HL-60 (cell line): Measurements from ENCODE around the gene GAL3ST1.

Experiments used
- DNase-seq, 2 experiments: peaks; one replicate each; pipeline ENCODE4 v3.0.0-alpha.2; 2010 to 2020; ENCODE audit warnings: low read depth in 1 of 2, low spot score in 1 of 2
- H3K27ac ChIP-seq: fragments of 250-450 bp; sonication (Bioruptor Pico); replicated peaks from 2 replicates; pipeline ENCODE4 v1.5.1; 2020; ENCODE audit warnings: mild to moderate bottlenecking, moderate library complexity
- H3K27me3 ChIP-seq: fragments of 250-450 bp; sonication (Bioruptor Pico); 2 replicates; pipeline ENCODE4 v1.5.1; 2021; ENCODE audit warnings: mild to moderate bottlenecking, moderate library complexity; ENCODE audit not compliant: insufficient read depth, poor library complexity, severe bottlenecking
- H3K4me3 ChIP-seq: replicated peaks from 2 replicates; pipeline ENCODE4 v1.5.1; 2011; ENCODE audit warnings: mild to moderate bottlenecking, control low read depth, low read length; ENCODE audit not compliant: insufficient read depth
- CTCF ChIP-seq: IDR thresholded peaks from one replicate; pipeline ENCODE4 v1.5.1; 2011; ENCODE audit warnings: low read length, control low read depth, inconsistent platforms; ENCODE audit not compliant: insufficient read depth
- GABPA ChIP-seq: IDR thresholded peaks from 2 replicates; pipeline ENCODE4 v1.6.1; 2012; ENCODE audit warnings: low read depth
- POLR2AphosphoS5 ChIP-seq: IDR thresholded peaks from 2 replicates; pipeline ENCODE4 v1.6.1; 2012; ENCODE audit warnings: low read depth
- SPI1 ChIP-seq: IDR thresholded peaks from 2 replicates; pipeline ENCODE4 v1.6.1; 2012; ENCODE audit warnings: low read depth, mild to moderate bottlenecking, borderline replicate concordance
- TF ChIP-seq, protein P1 (sequence below): IDR thresholded peaks from 2 replicates; pipeline ENCODE4 v1.6.1; 2012; ENCODE audit warnings: low read depth; ENCODE audit not compliant: insufficient replicate concordance

The GAL3ST1 gene

DNA sequence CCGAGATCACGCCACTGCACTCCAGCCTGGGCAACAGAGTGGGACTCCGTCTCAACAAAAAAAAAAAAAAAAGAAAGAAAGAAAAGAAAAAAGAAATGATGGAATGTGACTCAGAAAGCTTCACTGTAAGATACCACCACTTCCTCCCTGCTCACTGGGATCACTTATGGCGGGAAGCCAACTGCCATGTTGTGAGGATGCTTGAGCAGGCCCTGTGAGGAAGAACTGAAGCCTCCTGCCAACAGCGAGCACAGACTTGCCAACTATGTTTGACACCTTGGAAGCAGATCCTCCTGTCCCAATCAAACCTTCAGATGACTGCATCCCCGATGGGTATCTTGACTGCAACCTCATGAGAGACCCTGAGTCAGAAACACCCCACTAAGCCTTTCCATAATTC lies 36.2 kb downstream of the GAL3ST1 start:
- TF ChIP-seq SPI1: peak; percentile 25; the same call in 1 of the 2 replicates
- TF ChIP-seq, protein P1, sequence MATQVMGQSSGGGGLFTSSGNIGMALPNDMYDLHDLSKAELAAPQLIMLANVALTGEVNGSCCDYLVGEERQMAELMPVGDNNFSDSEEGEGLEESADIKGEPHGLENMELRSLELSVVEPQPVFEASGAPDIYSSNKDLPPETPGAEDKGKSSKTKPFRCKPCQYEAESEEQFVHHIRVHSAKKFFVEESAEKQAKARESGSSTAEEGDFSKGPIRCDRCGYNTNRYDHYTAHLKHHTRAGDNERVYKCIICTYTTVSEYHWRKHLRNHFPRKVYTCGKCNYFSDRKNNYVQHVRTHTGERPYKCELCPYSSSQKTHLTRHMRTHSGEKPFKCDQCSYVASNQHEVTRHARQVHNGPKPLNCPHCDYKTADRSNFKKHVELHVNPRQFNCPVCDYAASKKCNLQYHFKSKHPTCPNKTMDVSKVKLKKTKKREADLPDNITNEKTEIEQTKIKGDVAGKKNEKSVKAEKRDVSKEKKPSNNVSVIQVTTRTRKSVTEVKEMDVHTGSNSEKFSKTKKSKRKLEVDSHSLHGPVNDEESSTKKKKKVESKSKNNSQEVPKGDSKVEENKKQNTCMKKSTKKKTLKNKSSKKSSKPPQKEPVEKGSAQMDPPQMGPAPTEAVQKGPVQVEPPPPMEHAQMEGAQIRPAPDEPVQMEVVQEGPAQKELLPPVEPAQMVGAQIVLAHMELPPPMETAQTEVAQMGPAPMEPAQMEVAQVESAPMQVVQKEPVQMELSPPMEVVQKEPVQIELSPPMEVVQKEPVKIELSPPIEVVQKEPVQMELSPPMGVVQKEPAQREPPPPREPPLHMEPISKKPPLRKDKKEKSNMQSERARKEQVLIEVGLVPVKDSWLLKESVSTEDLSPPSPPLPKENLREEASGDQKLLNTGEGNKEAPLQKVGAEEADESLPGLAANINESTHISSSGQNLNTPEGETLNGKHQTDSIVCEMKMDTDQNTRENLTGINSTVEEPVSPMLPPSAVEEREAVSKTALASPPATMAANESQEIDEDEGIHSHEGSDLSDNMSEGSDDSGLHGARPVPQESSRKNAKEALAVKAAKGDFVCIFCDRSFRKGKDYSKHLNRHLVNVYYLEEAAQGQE: no peak
- Histone ChIP-seq H3K4me3 (no peak overlapping the region), H3K27ac (no peak overlapping the region), H3K27me3 (peaks cover 20% of the 10 kb centered on the region)
- DNase-seq: peak in 1 of 2 experiments; percentile 8

- no peak overlapping the region for H3K4me3 ChIP-seq
- TF ChIP-seq SPI1 (no peak), POLR2AphosphoS5 (no peak), CTCF (no peak), GABPA (no peak)
- TF ChIP-seq, protein P1: no peak
- H3K27ac ChIP-seq: no peak overlapping the region
Observed at GRCh38 chr22:30537083-30537731, 37.3 kb downstream of the GAL3ST1 start.

GRCh38 chr22:30535182-30535581 lies 39.3 kb downstream of the GAL3ST1 start:
- no peak overlapping the region for H3K4me3 ChIP-seq
- H3K27me3 ChIP-seq: no peaks in the 10 kb centered on the region
- no peak for TF ChIP-seq GABPA
- no peak for TF ChIP-seq POLR2AphosphoS5
- TF ChIP-seq, protein P1: no peak
- TF ChIP-seq CTCF: no peak
- TF ChIP-seq SPI1: no peak
- no peak for DNase-seq
- no peak overlapping the region for H3K27ac ChIP-seq

More at GRCh38 chr22:30537083-30537731, 37.3 kb downstream of the GAL3ST1 start:
- H3K27me3 ChIP-seq: peaks cover 12% of the 10 kb centered on the region
- DNase-seq: no peak
